Fibroblast of skin of left biceps (primary cell): Measurements from ENCODE around the gene OOSP3.
"Not testable (repeated sequence)": the region's sequence is repeated elsewhere in the genome, so short reads cannot be mapped to it uniquely, and the experiment has no call there.

Experiments used
- DNase-seq, 2 experiments: peaks; one replicate each; pipeline ENCODE4 v3.0.0-alpha.2; 2013; ENCODE audit warnings: low read depth in 2 of 2

Gene OOSP3

GRCh38 chr11:59875856-59876519 is 2.6 kb upstream of the OOSP3 start:
- DNase-seq = no peak

GRCh38 chr11:59877325-59877724 is 1.3 kb upstream of the OOSP3 start:
- DNase-seq = no peak

GRCh38 chr11:59877784-59878183 is 798 bp upstream of the OOSP3 start:
- no peak for DNase-seq

GRCh38 chr11:59879567-59879966 is 985 bp downstream of the OOSP3 start:
- DNase-seq = no peak

- no peak for DNase-seq
These were observed 5.0 kb downstream of the OOSP3 start for GRCh38 chr11:59883597-59883996.

GRCh38 chr11:59887156-59887555 is 8.6 kb downstream of the OOSP3 start:
- not testable (repeated sequence) for DNase-seq

- no peak for DNase-seq
These were observed 13.2 kb downstream of the OOSP3 start for GRCh38 chr11:59891781-59892181.

GRCh38 chr11:59894616-59895015 is 16.0 kb downstream of the OOSP3 start:
- no peak for DNase-seq

GRCh38 chr11:59898046-59898445 is 19.5 kb downstream of the OOSP3 start:
- DNase-seq = no peak

- no peak for DNase-seq
These were observed 20.1 kb downstream of the OOSP3 start for GRCh38 chr11:59898650-59899049.

- no peak for DNase-seq
These were observed 20.9 kb downstream of the OOSP3 start for GRCh38 chr11:59899532-59899931.

GRCh38 chr11:59900366-59901126 is 22.0 kb downstream of the OOSP3 start:
- DNase-seq = no peak

- DNase-seq = no peak
These were observed 22.7 kb downstream of the OOSP3 start for GRCh38 chr11:59901306-59901705.

- not testable (repeated sequence) for DNase-seq
These were observed 25.0 kb downstream of the OOSP3 start for GRCh38 chr11:59903569-59903968.

GRCh38 chr11:59918480-59918879 is 39.9 kb downstream of the OOSP3 start:
- no peak for DNase-seq

- DNase-seq = no peak
These were observed 40.5 kb downstream of the OOSP3 start for GRCh38 chr11:59918987-59919589.

GRCh38 chr11:59923813-59924212 is 45.2 kb downstream of the OOSP3 start:
- DNase-seq = no peak

- no peak for DNase-seq
These were observed 53.1 kb downstream of the OOSP3 start for GRCh38 chr11:59931688-59932087.

GRCh38 chr11:59938132-59938531 is 59.5 kb downstream of the OOSP3 start, which contains the start of gene OOSP1:
Gene OOSP1, plus strand, starts transcription at chr11:59938432. Its CDS starts 23 bp downstream, at chr11:59938455.
- no peak for DNase-seq

- no peak for DNase-seq
These were observed 60.1 kb downstream of the OOSP3 start for GRCh38 chr11:59938718-59939117.

GRCh38 chr11:59939482-59939881 is 60.9 kb downstream of the OOSP3 start:
- DNase-seq = no peak

GRCh38 chr11:59941091-59941490 is 62.5 kb downstream of the OOSP3 start:
- no peak for DNase-seq
